K562 (cell line): Measurements from ENCODE around the gene TMEM187. TPM values are rescaled to one million over a fixed set of nuclear protein-coding genes. Genes with fewer than 3 reads are reported as not detected.

Experiments
- BDP1 ChIP-seq: IDR thresholded peaks from 3 replicates; pipeline ENCODE4 v1.6.1; 2011; ENCODE audit not compliant: insufficient read length, insufficient read depth
- EWSR1 ChIP-seq: fragments of 450-650 bp; IDR thresholded peaks from 2 replicates; pipeline ENCODE4 v1.6.1; 2018; ENCODE audit warnings: borderline replicate concordance, mild to moderate bottlenecking, low read depth, moderate library complexity; ENCODE audit not compliant: partially characterized antibody
- FOXK1 ChIP-seq: sonication (generic); formaldehyde crosslinking; IDR thresholded peaks from 2 replicates; pipeline ENCODE4 v1.8.0; 2022; ENCODE audit warnings: missing genetic modification reagents, mild to moderate bottlenecking, borderline replicate concordance
- MAX ChIP-seq: sonication (generic); formaldehyde crosslinking; IDR thresholded peaks from 2 replicates; pipeline ENCODE4 v1.9.0; 2022; ENCODE audit warnings: mild to moderate bottlenecking, missing genetic modification reagents
- PRDM10 ChIP-seq: fragments of 450-650 bp; IDR thresholded peaks from 2 replicates; pipeline ENCODE4 v1.6.1; 2018; ENCODE audit not compliant: partially characterized antibody
- PTBP1 ChIP-seq: fragments of 200-400 bp; formaldehyde crosslinking; IDR thresholded peaks from 2 replicates; pipeline ENCODE4 v1.6.1; 2017; ENCODE audit warnings: low read depth, low read length
- TAF15 ChIP-seq: fragments of 200-400 bp; formaldehyde crosslinking; IDR thresholded peaks from 2 replicates; pipeline ENCODE4 v1.6.1; 2017; ENCODE audit warnings: mild to moderate bottlenecking, low read depth, low read length, moderate library complexity
- THRB ChIP-seq: fragments of 450-650 bp; formaldehyde crosslinking; conservative IDR thresholded peaks from 2 replicates; pipeline ENCODE4 v1.4.0; 2022; ENCODE audit warnings: mild to moderate bottlenecking, missing genetic modification characterization
- ZNF830 ChIP-seq: fragments of 250-450 bp; sonication (Bioruptor Pico); IDR thresholded peaks from 2 replicates; pipeline ENCODE4 v1.5.0; 2021; ENCODE audit warnings: mild to moderate bottlenecking
- polyA plus RNA-seq, 8 experiments: library from polyadenylated mRNA; depleted of rRNA in 4 of 8; stranded (reverse) in 5 of 8; unstranded in 3 of 8; fragments of >200 nt; fragmentation: Nextera tagmentation in 2 of 8; fragmentation: Illumina TruSeq in 1 of 8; extraction: Ambion mirVana in 2 of 8; extraction: Trizol in 1 of 8; gene quantifications; 2 replicates each; pipeline versions ENCODE4 v1.2.1 to v1.2.3, GENCODE V29; 2011 to 2014; ENCODE audit warnings: inconsistent platforms in 1 of 8, missing spikeins in 1 of 8
- total RNA-seq, 7 experiments: library from RNA; depleted of rRNA in 6 of 7; stranded (reverse); fragments of >200 nt in 6 of 7; fragmentation: Illumina TruSeq in 2 of 7; extraction: Trizol in 2 of 7; gene quantifications; 2 replicates each; pipeline versions ENCODE4 v1.2.1 to v1.2.3, GENCODE V29; 2011 to 2021; ENCODE audit warnings: low replicate concordance in 1 of 7

TMEM187 gene
- total and polyA plus RNA-seq, 9 of the 15 experiments (the other 6 are each of a cell fraction or from before 2014, with no cell fraction given), result 0.13 to 6.4 (median 1.6) TPM

GRCh38 chrX:153926552-153926857, 46.0 kb upstream of the TMEM187 start (continued):
- TF ChIP-seq PRDM10 (peak; percentile 67), BDP1 (no peak), FOXK1 (CRISPR knock-in tag) (0 out of 2 replicates have a peak, but pooled peaks have one; percentile 25), PTBP1 (no peak), TAF15 (0 out of 2 replicates have a peak, but pooled peaks have one; percentile 2), MAX (CRISPR knock-in tag) (0 out of 2 replicates have a peak, but pooled peaks have one; percentile 21), THRB (CRISPR knock-in tag) (0 out of 2 replicates have a peak, but pooled peaks have one; percentile 12), EWSR1 (no peak), ZNF830 (CRISPR knock-in tag) (no peak)
